B cell (primary cell): Measurements from ENCODE around the gene DIP2A. TPM values are rescaled to one million over a fixed set of nuclear protein-coding genes. Genes with fewer than 3 reads are reported as not detected.
A peak's percentile ranks its signal among the peaks of the same experiment; 100 is the strongest.

Source experiments
- ATAC-seq: fragments of 200-7000 bp; cut with Tn5 transposase; one replicate; pipeline ENCODE4 v1.10.0; 2021; ENCODE audit warnings: low read depth, mild to moderate bottlenecking, moderate number of reproducible peaks, moderate library complexity
- CTCF ChIA-PET: fragments of 350-600 bp; sonication (Branson Sonifier 250); formaldehyde crosslinking; loops from one replicate; lab custom pipeline; 2021; ENCODE audit warnings: antibody characterized with exemption, inconsistent platforms; lab: Charles Lee
- POLR2A ChIA-PET: fragments of 350-600 bp; sonication (Branson Sonifier 250); formaldehyde crosslinking; loops from one replicate; lab custom pipeline; 2021; ENCODE audit warnings: antibody characterized with exemption; lab: Charles Lee
- DNase-seq: peaks from one replicate; pipeline ENCODE4 v3.0.0; 2013
- H2AFZ ChIP-seq: 2 replicates; pipeline ENCODE4 v1.6.1; 2012; ENCODE audit warnings: mild to moderate bottlenecking, low read depth, low read length; ENCODE audit not compliant: insufficient read depth, poor library complexity, severe bottlenecking
- H3K27ac ChIP-seq, 2 donors: 1 replicate in 1 of 2; 2 replicates in 1 of 2; pipeline ENCODE4 v1.5.1; 2012 to 2013; ENCODE audit warnings: low read length in 2 of 2, mild to moderate bottlenecking in 2 of 2, moderate library complexity in 1 of 2
- H3K27me3 ChIP-seq, 4 experiments: fragments of 200-600 bp in 1 of 4; sonication (generic) in 1 of 4; replicated peaks in 1 of 4; 1 replicate in 2 of 4; 2 replicates in 2 of 4; pipeline versions ENCODE4 v1.6.1 to v1.7.0; 2013 to 2016; ENCODE audit warnings: low read length in 3 of 4, mild to moderate bottlenecking in 2 of 4, mixed read lengths in 1 of 4, moderate library complexity in 1 of 4; ENCODE audit not compliant: insufficient read depth in 4 of 4, control insufficient read depth in 3 of 4; ENCODE audit errors: control extremely low read depth in 1 of 4
- H3K36me3 ChIP-seq, 2 experiments: replicated peaks in 1 of 2; 1 replicate in 1 of 2; 2 replicates in 1 of 2; pipeline versions ENCODE4 v1.6.1 to v1.7.1; 2013; ENCODE audit warnings: low read length in 1 of 2; ENCODE audit not compliant: insufficient read depth in 2 of 2, control insufficient read depth in 1 of 2; ENCODE audit errors: control extremely low read depth in 1 of 2, extremely low read depth in 1 of 2
- H3K4me1 ChIP-seq, 2 donors: fragments of 200-600 bp in 1 of 2; sonication (generic) in 1 of 2; 1 replicate in 1 of 2; 2 replicates in 1 of 2; pipeline versions ENCODE4 v1.5.1 to v1.6.1; 2013 to 2017; ENCODE audit warnings: low read length in 2 of 2; ENCODE audit not compliant: control insufficient read depth in 2 of 2, insufficient read depth in 2 of 2
- H3K4me2 ChIP-seq: replicated peaks from 2 replicates; pipeline ENCODE3; 2012; ENCODE audit warnings: mild to moderate bottlenecking, low read depth, low read length; ENCODE audit not compliant: poor library complexity, severe bottlenecking
- H3K4me3 ChIP-seq, 5 experiments: fragments of 200-600 bp in 1 of 5; sonication (generic) in 1 of 5; 1 replicate in 3 of 5; 2 replicates in 2 of 5; pipeline versions ENCODE4 v1.5.1 to v1.7.0; 2011 to 2016; ENCODE audit warnings: low read length in 4 of 5, mild to moderate bottlenecking in 4 of 5, low read depth in 2 of 5, control low read depth in 1 of 5, moderate library complexity in 1 of 5; ENCODE audit not compliant: insufficient read depth in 1 of 5; ENCODE audit errors: control extremely low read depth in 1 of 5, extremely low read depth in 1 of 5
- H3K79me2 ChIP-seq: fragments of 200-600 bp; sonication (generic); one replicate; pipeline ENCODE4 v1.6.0; 2016; ENCODE audit warnings: low read length; ENCODE audit not compliant: control insufficient read depth, insufficient read depth
- H3K9ac ChIP-seq: fragments of 200-600 bp; sonication (generic); 2 replicates; pipeline ENCODE4 v1.6.1; 2017; ENCODE audit warnings: mild to moderate bottlenecking, low read length, moderate library complexity
- H3K9me3 ChIP-seq, 3 donors: one replicate each; pipeline versions ENCODE4 v1.6.1 to v1.7.1; 2013; ENCODE audit warnings: low read length in 2 of 3; ENCODE audit not compliant: control insufficient read depth in 2 of 3, insufficient read depth in 1 of 3; ENCODE audit errors: control extremely low read depth in 1 of 3
- H4K20me1 ChIP-seq: 2 replicates; pipeline ENCODE4 v1.6.0; 2012; ENCODE audit warnings: mild to moderate bottlenecking, low read length; ENCODE audit not compliant: insufficient read depth, control insufficient read depth, poor library complexity, severe bottlenecking
- H3K27ac Mint-ChIP-seq: one replicate; pipeline ENCODE4 v1.8.0; 2021; ENCODE audit warnings: mixed read lengths
- H3K27me3 Mint-ChIP-seq: one replicate; pipeline ENCODE4 v1.8.0; 2021; ENCODE audit warnings: mixed read lengths
- H3K4me1 Mint-ChIP-seq: one replicate; pipeline ENCODE4 v1.8.0; 2021; ENCODE audit warnings: mixed read lengths
- H3K4me3 Mint-ChIP-seq: one replicate; pipeline ENCODE4 v1.8.0; 2021; ENCODE audit warnings: mixed read lengths
- H3K9me3 Mint-ChIP-seq: one replicate; pipeline ENCODE4 v1.8.0; 2022; ENCODE audit warnings: mixed read lengths; ENCODE audit not compliant: insufficient read depth
- EZH2 ChIP-seq: IDR thresholded peaks from 2 replicates; pipeline ENCODE4 v1.6.1; 2012; ENCODE audit warnings: borderline replicate concordance, low read depth, mild to moderate bottlenecking, moderate library complexity, low read length; ENCODE audit not compliant: insufficient read depth, poor library complexity, severe bottlenecking
- WGBS: methylation state at CpG from one replicate; pipeline ENCODE4 v1.1.5; 2013; ENCODE audit warnings: missing lambda C conversion rate; ENCODE audit not compliant: insufficient coverage; 5-methylcytosine and 5-hydroxymethylcytosine counted together
- intact Hi-C: fragments of 100-400 bp; cut with micrococcal nuclease; formaldehyde crosslinking; loops from one replicate; pipeline ENCODE4 v1.10.0; 2022
- polyA plus RNA-seq: library from polyadenylated mRNA; depleted of rRNA; stranded (reverse); fragments of >200 nt; gene quantifications from 2 replicates; pipeline ENCODE4 v1.2.3, GENCODE V29; 2012
- total RNA-seq, 2 donors: library from RNA; stranded (reverse); fragments of 120-200 nt in 1 of 2; gene quantifications; 1 replicate in 1 of 2; 2 replicates in 1 of 2; pipeline versions ENCODE4 v1.2.3 to v1.2.4, GENCODE V29; 2013 to 2022
- TF ChIP-seq, protein P1 (sequence below): fragments of 200-600 bp; IDR thresholded peaks from one replicate; pipeline ENCODE4 v1.8.0; 2022; ENCODE audit warnings: antibody characterized with exemption, mild to moderate bottlenecking

The DIP2A gene
- total and polyA plus RNA-seq, 2 donors (not counting 1 experiment from before 2014, with no cell fraction given), result 40.4 to 59.0 TPM

- Mint-ChIP-seq H3K9me3 (no peaks in the 10 kb centered on the region), H3K27ac (peak overlapping the region; percentile 72), H3K27me3 (no peaks in the 10 kb centered on the region), H3K4me1 (peaks cover 27% of the 10 kb centered on the region), H3K4me3 (no peak overlapping the region)
- WGBS, result 63% methylated on average over 6 of the region's 6 CpGs
- peak; percentile 27 for DNase-seq
- no peaks in the 10 kb centered on the region for H4K20me1 ChIP-seq
- intact Hi-C loops, result no loop called here
- H3K9ac ChIP-seq, result no peak overlapping the region
- no peak for ATAC-seq
- POLR2A ChIA-PET, result no interaction called here
- no peak overlapping the region for H3K4me3 ChIP-seq
- H2AFZ ChIP-seq, result peak overlapping the region; percentile 18
- H3K79me2 ChIP-seq, result peaks cover 21% of the 10 kb centered on the region
- CTCF ChIA-PET, result no interaction called here
- H3K4me1 ChIP-seq, result peaks cover 11 to 22% of the 10 kb centered on the region in 2 donors
- TF ChIP-seq, protein P1, sequence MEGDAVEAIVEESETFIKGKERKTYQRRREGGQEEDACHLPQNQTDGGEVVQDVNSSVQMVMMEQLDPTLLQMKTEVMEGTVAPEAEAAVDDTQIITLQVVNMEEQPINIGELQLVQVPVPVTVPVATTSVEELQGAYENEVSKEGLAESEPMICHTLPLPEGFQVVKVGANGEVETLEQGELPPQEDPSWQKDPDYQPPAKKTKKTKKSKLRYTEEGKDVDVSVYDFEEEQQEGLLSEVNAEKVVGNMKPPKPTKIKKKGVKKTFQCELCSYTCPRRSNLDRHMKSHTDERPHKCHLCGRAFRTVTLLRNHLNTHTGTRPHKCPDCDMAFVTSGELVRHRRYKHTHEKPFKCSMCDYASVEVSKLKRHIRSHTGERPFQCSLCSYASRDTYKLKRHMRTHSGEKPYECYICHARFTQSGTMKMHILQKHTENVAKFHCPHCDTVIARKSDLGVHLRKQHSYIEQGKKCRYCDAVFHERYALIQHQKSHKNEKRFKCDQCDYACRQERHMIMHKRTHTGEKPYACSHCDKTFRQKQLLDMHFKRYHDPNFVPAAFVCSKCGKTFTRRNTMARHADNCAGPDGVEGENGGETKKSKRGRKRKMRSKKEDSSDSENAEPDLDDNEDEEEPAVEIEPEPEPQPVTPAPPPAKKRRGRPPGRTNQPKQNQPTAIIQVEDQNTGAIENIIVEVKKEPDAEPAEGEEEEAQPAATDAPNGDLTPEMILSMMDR, result no peak
- no peak for TF ChIP-seq EZH2
- H3K27me3 ChIP-seq, result no peaks in the 10 kb centered on the region
- no peak overlapping the region for H3K4me2 ChIP-seq
- peaks cover 0 to 2% of the 10 kb centered on the region in 2 experiments for H3K36me3 ChIP-seq
- no peaks in the 10 kb centered on the region for H3K9me3 ChIP-seq
- no peak overlapping the region for H3K27ac ChIP-seq
Observed at GRCh38 chr21:46472246-46472645, 13.6 kb downstream of the DIP2A start.

- CTCF ChIA-PET, result no interaction called here
- peaks cover 35% of the 10 kb centered on the region for H3K79me2 ChIP-seq
- DNase-seq, result no peak
- no peak overlapping the region for H3K27ac ChIP-seq
- peaks cover 11 to 22% of the 10 kb centered on the region in 2 donors for H3K4me1 ChIP-seq
- no peaks in the 10 kb centered on the region for H3K9me3 Mint-ChIP-seq
- H3K27me3 ChIP-seq, result no peaks in the 10 kb centered on the region
- TF ChIP-seq EZH2, result no peak
- TF ChIP-seq, protein P1, result no peak
- H3K27ac Mint-ChIP-seq, result no peak overlapping the region
- no peak overlapping the region for H3K9ac ChIP-seq
- no peak overlapping the region for H3K4me3 ChIP-seq
- 89% methylated on average over 2 of the region's 2 CpGs for WGBS
- peak; percentile 28 for ATAC-seq
- H3K9me3 ChIP-seq, result no peaks in the 10 kb centered on the region
- no peak overlapping the region for H3K4me2 ChIP-seq
- H3K36me3 ChIP-seq, result no peaks in the 10 kb centered on the region
- POLR2A ChIA-PET, result no interaction called here
- no peak overlapping the region for H2AFZ ChIP-seq
- no peak overlapping the region for H3K4me3 Mint-ChIP-seq
- peaks cover 27% of the 10 kb centered on the region for H3K4me1 Mint-ChIP-seq
- intact Hi-C loops, result no loop called here
- no peaks in the 10 kb centered on the region for H3K27me3 Mint-ChIP-seq
- H4K20me1 ChIP-seq, result no peaks in the 10 kb centered on the region
Observed at GRCh38 chr21:46474382-46474781, 15.7 kb downstream of the DIP2A start.
